ENCODE results near the gene LASP1. TPM values are rescaled to one million over a fixed set of nuclear protein-coding genes. Genes with fewer than 3 reads are reported as not detected.

The LASP1 gene
- total RNA-seq, 1 donor from 2014 or later, result 146 TPM

DNA sequence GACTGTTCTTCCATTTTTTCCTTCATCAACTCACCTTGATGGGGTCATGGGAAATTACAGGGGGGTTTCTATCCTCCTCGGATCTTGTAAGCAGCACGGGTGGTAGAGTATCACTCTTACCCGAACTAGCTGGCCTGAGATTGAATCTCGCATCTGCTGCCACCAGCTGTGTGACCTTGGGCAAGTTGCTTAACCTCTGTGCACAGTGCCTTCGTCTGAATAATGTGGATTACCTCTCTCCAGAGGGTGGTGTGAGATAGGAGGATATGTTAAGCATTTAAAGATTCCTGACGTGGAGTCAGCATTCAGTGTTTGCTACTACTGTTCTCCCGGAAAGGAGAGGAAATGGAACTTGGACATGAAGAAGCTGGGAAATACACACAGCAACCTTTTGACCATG, 24.4 kb downstream of the LASP1 start:
- Mint-ChIP-seq H3K27ac (ENCODE audit: unreplicated experiment) (peak overlapping the region; percentile 68), H3K9me3 (ENCODE audit: unreplicated experiment) (no peaks in the 10 kb centered on the region), H3K4me1 (ENCODE audit: unreplicated experiment) (peaks cover 29% of the 10 kb centered on the region), H3K4me3 (ENCODE audit: unreplicated experiment) (peak overlapping the region; percentile 56), H3K36me3 (ENCODE audit: low read depth, unreplicated experiment) (peaks cover 27% of the 10 kb centered on the region), H3K27me3 (ENCODE audit: unreplicated experiment) (peaks cover 13% of the 10 kb centered on the region)
- DNase-seq (ENCODE audit: low spot score), result no peak
- TF ChIP-seq, protein P1, sequence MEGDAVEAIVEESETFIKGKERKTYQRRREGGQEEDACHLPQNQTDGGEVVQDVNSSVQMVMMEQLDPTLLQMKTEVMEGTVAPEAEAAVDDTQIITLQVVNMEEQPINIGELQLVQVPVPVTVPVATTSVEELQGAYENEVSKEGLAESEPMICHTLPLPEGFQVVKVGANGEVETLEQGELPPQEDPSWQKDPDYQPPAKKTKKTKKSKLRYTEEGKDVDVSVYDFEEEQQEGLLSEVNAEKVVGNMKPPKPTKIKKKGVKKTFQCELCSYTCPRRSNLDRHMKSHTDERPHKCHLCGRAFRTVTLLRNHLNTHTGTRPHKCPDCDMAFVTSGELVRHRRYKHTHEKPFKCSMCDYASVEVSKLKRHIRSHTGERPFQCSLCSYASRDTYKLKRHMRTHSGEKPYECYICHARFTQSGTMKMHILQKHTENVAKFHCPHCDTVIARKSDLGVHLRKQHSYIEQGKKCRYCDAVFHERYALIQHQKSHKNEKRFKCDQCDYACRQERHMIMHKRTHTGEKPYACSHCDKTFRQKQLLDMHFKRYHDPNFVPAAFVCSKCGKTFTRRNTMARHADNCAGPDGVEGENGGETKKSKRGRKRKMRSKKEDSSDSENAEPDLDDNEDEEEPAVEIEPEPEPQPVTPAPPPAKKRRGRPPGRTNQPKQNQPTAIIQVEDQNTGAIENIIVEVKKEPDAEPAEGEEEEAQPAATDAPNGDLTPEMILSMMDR (IDR thresholded peaks at IDR 0.05; ENCODE audit: unreplicated experiment), result no peak

DNA sequence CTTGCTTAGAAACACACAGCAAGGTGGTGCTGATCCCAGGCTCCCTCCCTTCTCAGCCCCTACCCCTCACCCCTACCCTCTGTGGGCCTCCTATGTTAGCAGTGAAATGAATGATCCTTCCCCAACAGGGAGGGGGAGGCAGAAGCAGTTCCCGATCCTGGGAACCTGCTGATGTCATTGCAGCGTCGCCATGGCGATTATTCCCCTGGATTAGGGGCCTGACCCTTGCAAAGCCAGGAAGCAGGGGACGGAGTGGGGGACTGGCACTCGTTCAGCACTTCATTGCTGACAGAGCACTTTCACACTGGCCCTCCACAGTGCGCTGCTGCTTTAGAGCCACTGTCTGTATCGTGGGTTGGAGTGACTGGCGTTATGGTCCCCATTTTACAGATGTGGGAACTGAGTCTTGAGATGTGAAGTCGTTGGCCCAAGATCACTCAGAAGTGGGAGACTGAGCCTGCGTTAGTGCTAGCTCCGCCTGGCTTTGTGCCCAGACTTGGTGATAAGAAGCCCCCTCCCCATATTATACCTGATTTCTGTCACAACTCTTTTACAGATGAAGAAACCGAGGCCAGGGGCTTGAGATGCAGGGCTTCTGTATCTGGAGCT, 26.6 kb downstream of the LASP1 start:
- peaks cover 29% of the 10 kb centered on the region for H3K4me1 Mint-ChIP-seq (ENCODE audit: unreplicated experiment)
- H3K9me3 Mint-ChIP-seq (ENCODE audit: unreplicated experiment), result no peaks in the 10 kb centered on the region
- TF ChIP-seq, protein P1 (IDR thresholded peaks at IDR 0.05; ENCODE audit: unreplicated experiment), result no peak
- no peak for DNase-seq (ENCODE audit: low spot score)
- H3K4me3 Mint-ChIP-seq (ENCODE audit: unreplicated experiment), result no peak overlapping the region
- H3K27ac Mint-ChIP-seq (ENCODE audit: unreplicated experiment), result peak overlapping the region; percentile 36
- H3K27me3 Mint-ChIP-seq (ENCODE audit: unreplicated experiment), result peaks cover 13% of the 10 kb centered on the region
- H3K36me3 Mint-ChIP-seq (ENCODE audit: low read depth, unreplicated experiment), result peaks cover 17% of the 10 kb centered on the region

DNA sequence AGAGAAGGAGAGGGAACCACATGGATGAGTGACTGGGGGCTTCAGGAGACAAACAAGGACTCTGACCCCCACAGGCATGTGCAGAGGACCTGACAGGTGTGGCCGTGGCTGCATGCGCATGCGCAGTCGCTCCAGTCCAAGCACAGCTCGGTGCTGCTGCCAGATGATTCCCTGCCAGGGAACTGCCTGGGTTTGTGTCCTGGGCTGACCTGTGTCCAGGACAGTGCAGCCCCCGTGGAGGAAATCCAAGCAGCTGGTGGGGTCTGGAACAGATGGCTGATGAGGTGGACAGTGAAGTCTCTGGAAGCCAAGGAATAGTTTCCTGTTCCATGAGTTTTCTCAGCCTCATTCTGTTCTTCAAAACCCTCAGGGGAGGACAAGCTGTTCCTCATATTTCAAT, 27.3 kb downstream of the LASP1 start:
- TF ChIP-seq, protein P1 (IDR thresholded peaks at IDR 0.05; ENCODE audit: unreplicated experiment), result no peak
- no peak overlapping the region for H3K4me3 Mint-ChIP-seq (ENCODE audit: unreplicated experiment)
- H3K36me3 Mint-ChIP-seq (ENCODE audit: low read depth, unreplicated experiment), result peaks cover 12% of the 10 kb centered on the region
- H3K27me3 Mint-ChIP-seq (ENCODE audit: unreplicated experiment), result peaks cover 9% of the 10 kb centered on the region
- DNase-seq (ENCODE audit: low spot score), result no peak
- H3K9me3 Mint-ChIP-seq (ENCODE audit: unreplicated experiment), result no peaks in the 10 kb centered on the region
- H3K27ac Mint-ChIP-seq (ENCODE audit: unreplicated experiment), result no peak overlapping the region
- H3K4me1 Mint-ChIP-seq (ENCODE audit: unreplicated experiment), result peaks cover 29% of the 10 kb centered on the region

DNA sequence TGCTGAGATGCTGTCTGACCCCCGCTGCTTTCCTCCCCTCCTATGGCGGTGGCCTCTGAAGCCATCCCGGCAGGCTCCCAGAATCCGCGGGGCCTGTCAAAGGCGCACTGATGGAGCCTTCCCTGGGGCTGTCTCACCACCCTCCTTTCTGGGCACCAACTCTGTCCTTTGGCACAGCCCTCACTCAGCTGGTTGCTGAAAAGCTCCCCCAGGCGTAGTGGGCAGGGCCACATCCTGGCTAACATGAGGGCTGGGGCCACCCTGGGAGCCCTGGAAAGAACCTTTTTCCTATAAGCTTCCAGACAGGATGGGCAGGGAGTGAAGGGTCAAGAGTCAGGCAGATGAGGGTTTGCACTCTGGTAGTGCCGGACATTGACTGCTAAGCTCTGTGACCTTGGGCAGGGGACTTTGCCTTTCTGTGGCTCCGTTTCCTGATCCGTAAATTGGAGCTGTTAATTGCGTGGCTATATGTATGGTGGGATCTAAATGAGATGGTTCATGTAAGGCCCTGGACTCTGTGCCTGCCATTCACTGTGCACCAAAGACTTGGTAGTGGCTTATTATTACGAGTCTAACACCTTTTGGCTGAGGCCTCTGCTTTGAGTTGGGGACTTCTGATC, 27.9 kb downstream of the LASP1 start:
- peaks cover 12% of the 10 kb centered on the region for H3K36me3 Mint-ChIP-seq (ENCODE audit: low read depth, unreplicated experiment)
- H3K4me1 Mint-ChIP-seq (ENCODE audit: unreplicated experiment), result peaks cover 29% of the 10 kb centered on the region
- H3K27ac Mint-ChIP-seq (ENCODE audit: unreplicated experiment), result peak overlapping the region; percentile 75
- no peak for DNase-seq (ENCODE audit: low spot score)
- H3K4me3 Mint-ChIP-seq (ENCODE audit: unreplicated experiment), result no peak overlapping the region
- TF ChIP-seq, protein P1 (IDR thresholded peaks at IDR 0.05; ENCODE audit: unreplicated experiment), result no peak
- no peaks in the 10 kb centered on the region for H3K9me3 Mint-ChIP-seq (ENCODE audit: unreplicated experiment)
- peaks cover 9% of the 10 kb centered on the region for H3K27me3 Mint-ChIP-seq (ENCODE audit: unreplicated experiment)

DNA sequence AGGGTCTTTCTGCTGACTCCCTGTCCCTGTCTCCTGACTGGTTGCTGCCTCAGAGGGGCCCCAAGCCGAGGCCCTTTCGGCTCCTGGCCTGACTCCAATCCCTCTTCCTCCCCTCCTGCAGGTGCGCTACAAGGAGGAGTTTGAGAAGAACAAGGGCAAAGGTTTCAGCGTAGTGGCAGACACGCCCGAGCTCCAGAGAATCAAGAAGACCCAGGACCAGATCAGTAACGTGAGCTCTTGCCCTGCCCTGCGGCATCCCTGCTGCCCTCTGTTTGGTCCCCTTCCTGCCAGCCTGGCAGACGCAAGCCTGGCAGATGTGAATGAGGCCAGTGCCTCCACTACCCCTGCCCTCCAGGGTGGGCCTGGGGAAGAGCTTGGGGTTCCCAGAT, 28.4 kb downstream of the LASP1 start:
- H3K36me3 Mint-ChIP-seq (ENCODE audit: low read depth, unreplicated experiment), result peaks cover 16% of the 10 kb centered on the region
- TF ChIP-seq, protein P1 (IDR thresholded peaks at IDR 0.05; ENCODE audit: unreplicated experiment), result no peak
- H3K4me3 Mint-ChIP-seq (ENCODE audit: unreplicated experiment), result no peak overlapping the region
- no peak for DNase-seq (ENCODE audit: low spot score)
- peaks cover 29% of the 10 kb centered on the region for H3K4me1 Mint-ChIP-seq (ENCODE audit: unreplicated experiment)
- peak overlapping the region; percentile 75 for H3K27ac Mint-ChIP-seq (ENCODE audit: unreplicated experiment)
- H3K9me3 Mint-ChIP-seq (ENCODE audit: unreplicated experiment), result no peaks in the 10 kb centered on the region
- peaks cover 9% of the 10 kb centered on the region for H3K27me3 Mint-ChIP-seq (ENCODE audit: unreplicated experiment)

Measured in endothelial cell (in vitro differentiated cells).